HL-60 (cell line): ENCODE results near the gene PPP2R2D.

Source experiments
- DNase-seq, 2 experiments: peaks; one replicate each; pipeline ENCODE4 v3.0.0-alpha.2; 2010 to 2020; ENCODE audit warnings: low read depth in 1 of 2, low spot score in 1 of 2
- H3K27ac ChIP-seq: fragments of 250-450 bp; sonication (Bioruptor Pico); replicated peaks from 2 replicates; pipeline ENCODE4 v1.5.1; 2020; ENCODE audit warnings: mild to moderate bottlenecking, moderate library complexity
- H3K27me3 ChIP-seq: fragments of 250-450 bp; sonication (Bioruptor Pico); 2 replicates; pipeline ENCODE4 v1.5.1; 2021; ENCODE audit warnings: mild to moderate bottlenecking, moderate library complexity; ENCODE audit not compliant: insufficient read depth, poor library complexity, severe bottlenecking
- H3K4me3 ChIP-seq: replicated peaks from 2 replicates; pipeline ENCODE4 v1.5.1; 2011; ENCODE audit warnings: mild to moderate bottlenecking, control low read depth, low read length; ENCODE audit not compliant: insufficient read depth
- GABPA ChIP-seq: IDR thresholded peaks from 2 replicates; pipeline ENCODE4 v1.6.1; 2012; ENCODE audit warnings: low read depth
- POLR2AphosphoS5 ChIP-seq: IDR thresholded peaks from 2 replicates; pipeline ENCODE4 v1.6.1; 2012; ENCODE audit warnings: low read depth
- SPI1 ChIP-seq: IDR thresholded peaks from 2 replicates; pipeline ENCODE4 v1.6.1; 2012; ENCODE audit warnings: low read depth, mild to moderate bottlenecking, borderline replicate concordance
- TF ChIP-seq, protein P1 (sequence below): IDR thresholded peaks from one replicate; pipeline ENCODE4 v1.5.1; 2011; ENCODE audit warnings: low read length, control low read depth, inconsistent platforms; ENCODE audit not compliant: insufficient read depth
- TF ChIP-seq, protein P2 (sequence below): IDR thresholded peaks from 2 replicates; pipeline ENCODE4 v1.6.1; 2012; ENCODE audit warnings: low read depth; ENCODE audit not compliant: insufficient replicate concordance

PPP2R2D gene

DNA sequence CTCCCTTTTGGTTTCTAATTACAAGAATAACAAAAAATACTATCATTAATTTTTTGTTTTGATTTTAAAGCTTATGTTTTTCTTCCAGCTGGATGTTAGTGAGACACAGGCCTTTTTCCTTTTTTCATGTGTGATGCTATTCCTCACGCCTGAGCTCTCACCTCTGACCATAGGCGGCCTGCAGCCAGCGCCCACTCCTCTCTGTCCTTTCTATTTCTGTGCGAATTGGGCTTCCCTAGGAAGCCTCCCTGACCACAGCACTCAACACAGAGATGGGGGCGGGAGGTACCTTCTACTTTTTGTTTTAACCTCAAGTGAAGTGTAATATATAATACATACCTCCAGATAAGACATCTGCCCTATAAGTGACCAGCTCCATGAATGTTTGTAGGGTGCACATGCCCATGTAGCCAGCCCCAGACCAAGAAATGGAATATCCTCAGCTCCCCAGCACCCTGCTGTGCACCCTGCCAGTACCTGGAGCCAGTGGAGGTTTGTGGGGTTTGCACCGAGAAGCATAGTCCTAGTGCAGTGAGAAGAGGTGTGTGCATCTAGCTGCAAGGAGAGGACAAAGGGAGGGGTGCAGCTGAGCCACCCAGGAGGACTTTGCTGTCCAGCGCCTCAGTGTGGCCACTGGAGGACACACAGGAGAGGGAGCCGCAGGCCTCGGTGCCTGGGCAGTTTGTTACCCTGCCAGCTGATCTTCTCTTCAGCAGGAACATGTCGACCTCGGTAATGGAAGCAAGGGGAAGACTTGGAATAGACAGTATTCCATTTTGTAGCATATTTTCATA is 42.4 kb downstream of the PPP2R2D start:
- Histone ChIP-seq H3K27ac (no peak overlapping the region), H3K27me3 (no peaks in the 10 kb centered on the region), H3K4me3 (no peak overlapping the region)
- no peak for TF ChIP-seq GABPA
- TF ChIP-seq, protein P1, sequence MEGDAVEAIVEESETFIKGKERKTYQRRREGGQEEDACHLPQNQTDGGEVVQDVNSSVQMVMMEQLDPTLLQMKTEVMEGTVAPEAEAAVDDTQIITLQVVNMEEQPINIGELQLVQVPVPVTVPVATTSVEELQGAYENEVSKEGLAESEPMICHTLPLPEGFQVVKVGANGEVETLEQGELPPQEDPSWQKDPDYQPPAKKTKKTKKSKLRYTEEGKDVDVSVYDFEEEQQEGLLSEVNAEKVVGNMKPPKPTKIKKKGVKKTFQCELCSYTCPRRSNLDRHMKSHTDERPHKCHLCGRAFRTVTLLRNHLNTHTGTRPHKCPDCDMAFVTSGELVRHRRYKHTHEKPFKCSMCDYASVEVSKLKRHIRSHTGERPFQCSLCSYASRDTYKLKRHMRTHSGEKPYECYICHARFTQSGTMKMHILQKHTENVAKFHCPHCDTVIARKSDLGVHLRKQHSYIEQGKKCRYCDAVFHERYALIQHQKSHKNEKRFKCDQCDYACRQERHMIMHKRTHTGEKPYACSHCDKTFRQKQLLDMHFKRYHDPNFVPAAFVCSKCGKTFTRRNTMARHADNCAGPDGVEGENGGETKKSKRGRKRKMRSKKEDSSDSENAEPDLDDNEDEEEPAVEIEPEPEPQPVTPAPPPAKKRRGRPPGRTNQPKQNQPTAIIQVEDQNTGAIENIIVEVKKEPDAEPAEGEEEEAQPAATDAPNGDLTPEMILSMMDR, result peak; percentile 9
- no peak for DNase-seq

DNA sequence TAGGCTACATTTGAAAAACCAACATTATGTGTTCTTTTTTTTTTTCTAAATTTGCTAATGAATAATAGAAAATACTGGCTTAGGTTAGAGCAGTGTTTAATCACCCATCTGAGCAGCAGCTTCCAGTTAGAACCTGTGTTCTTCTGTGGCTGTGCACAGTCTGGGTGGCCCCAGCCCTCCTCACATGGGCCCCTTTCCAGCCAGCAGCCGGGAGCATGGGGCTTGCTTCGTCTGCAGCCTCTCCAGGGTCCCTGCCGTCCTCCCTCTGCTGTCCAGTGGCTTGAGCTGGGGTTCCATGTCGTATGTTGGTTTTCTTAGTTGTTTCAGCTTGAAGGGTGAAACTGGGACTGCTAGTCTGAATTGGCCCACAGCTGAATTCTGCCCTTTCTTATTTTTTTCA is 43.6 kb downstream of the PPP2R2D start:
- no peak for DNase-seq
- TF ChIP-seq SPI1 (no peak), POLR2AphosphoS5 (no peak), GABPA (no peak)
- TF ChIP-seq, protein P2, sequence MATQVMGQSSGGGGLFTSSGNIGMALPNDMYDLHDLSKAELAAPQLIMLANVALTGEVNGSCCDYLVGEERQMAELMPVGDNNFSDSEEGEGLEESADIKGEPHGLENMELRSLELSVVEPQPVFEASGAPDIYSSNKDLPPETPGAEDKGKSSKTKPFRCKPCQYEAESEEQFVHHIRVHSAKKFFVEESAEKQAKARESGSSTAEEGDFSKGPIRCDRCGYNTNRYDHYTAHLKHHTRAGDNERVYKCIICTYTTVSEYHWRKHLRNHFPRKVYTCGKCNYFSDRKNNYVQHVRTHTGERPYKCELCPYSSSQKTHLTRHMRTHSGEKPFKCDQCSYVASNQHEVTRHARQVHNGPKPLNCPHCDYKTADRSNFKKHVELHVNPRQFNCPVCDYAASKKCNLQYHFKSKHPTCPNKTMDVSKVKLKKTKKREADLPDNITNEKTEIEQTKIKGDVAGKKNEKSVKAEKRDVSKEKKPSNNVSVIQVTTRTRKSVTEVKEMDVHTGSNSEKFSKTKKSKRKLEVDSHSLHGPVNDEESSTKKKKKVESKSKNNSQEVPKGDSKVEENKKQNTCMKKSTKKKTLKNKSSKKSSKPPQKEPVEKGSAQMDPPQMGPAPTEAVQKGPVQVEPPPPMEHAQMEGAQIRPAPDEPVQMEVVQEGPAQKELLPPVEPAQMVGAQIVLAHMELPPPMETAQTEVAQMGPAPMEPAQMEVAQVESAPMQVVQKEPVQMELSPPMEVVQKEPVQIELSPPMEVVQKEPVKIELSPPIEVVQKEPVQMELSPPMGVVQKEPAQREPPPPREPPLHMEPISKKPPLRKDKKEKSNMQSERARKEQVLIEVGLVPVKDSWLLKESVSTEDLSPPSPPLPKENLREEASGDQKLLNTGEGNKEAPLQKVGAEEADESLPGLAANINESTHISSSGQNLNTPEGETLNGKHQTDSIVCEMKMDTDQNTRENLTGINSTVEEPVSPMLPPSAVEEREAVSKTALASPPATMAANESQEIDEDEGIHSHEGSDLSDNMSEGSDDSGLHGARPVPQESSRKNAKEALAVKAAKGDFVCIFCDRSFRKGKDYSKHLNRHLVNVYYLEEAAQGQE, result no peak
- TF ChIP-seq, protein P1, result no peak
- H3K4me3 ChIP-seq, result no peak overlapping the region
- H3K27ac ChIP-seq, result no peak overlapping the region
- no peaks in the 10 kb centered on the region for H3K27me3 ChIP-seq

DNA sequence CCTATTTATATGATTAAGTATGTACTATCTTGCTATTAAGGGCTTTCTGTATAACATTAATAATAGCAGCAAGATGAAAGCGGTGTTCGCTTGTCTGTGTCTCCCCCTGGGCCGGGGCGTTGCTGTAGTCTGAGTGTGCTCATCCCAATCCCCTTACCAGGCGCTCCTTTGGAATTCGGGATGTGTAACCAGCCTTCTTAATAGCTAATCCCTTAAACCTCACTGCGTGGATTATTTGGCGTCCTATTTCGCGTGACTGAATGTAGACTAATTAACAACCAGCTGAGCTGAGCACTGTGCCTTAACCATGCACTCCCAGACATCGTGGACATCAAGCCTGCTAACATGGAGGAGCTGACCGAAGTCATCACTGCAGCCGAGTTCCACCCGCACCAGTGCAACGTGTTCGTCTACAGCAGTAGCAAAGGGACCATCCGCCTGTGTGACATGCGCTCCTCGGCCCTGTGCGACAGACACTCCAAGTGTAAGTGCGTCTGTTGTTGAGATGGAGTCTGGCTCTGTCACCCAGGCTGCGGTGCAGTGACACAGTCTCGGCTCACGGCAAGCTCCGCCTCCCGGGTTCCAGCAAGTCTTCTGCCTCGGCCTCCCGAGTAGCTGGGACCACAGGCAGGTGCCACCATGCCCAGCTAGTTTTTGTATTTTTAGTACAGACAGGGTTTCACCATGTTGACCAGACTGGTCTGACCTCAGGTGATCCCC is 44.3 kb downstream of the PPP2R2D start:
- Histone ChIP-seq H3K4me3 (no peak overlapping the region), H3K27ac (no peak overlapping the region), H3K27me3 (no peaks in the 10 kb centered on the region)
- DNase-seq, result no peak
- TF ChIP-seq GABPA (no peak), POLR2AphosphoS5 (no peak; the same call in 1 of the 2 replicates), SPI1 (no peak)
- TF ChIP-seq, protein P1, result no peak
- TF ChIP-seq, protein P2, result no peak
